RWPE1 (cell line): ENCODE data around the gene PPAN.

ENCODE experiments used
- CTCF ChIA-PET: fragments of 350-600 bp; sonication (Branson Sonifier 250); formaldehyde crosslinking; extraction: SDS; loops from one replicate; lab custom pipeline; 2021; lab: Yijun Ruan, JAX
- POLR2A ChIA-PET: fragments of 400-600 bp; formaldehyde crosslinking; extraction: SDS; loops from one replicate; lab custom pipeline; 2020; ENCODE audit warnings: antibody characterized with exemption; ENCODE audit not compliant: low non-redundant PET; lab: Yijun Ruan, JAX
- DNase-seq: peaks from one replicate; pipeline ENCODE4 v3.0.0; 2012; ENCODE audit warnings: low spot score
- H3K27ac ChIP-seq: fragments of 450-650 bp; 2 replicates; pipeline ENCODE4 v1.5.1; 2017
- TF ChIP-seq, protein P1 (sequence below): fragments of 450-650 bp; conservative IDR thresholded peaks from 2 replicates; pipeline ENCODE4 v1.5.1; 2017; ENCODE audit warnings: low read depth, mild to moderate bottlenecking

Gene PPAN

GRCh38 chr19:10107254-10107653, 1.1 kb downstream of the PPAN start:
- H3K27ac ChIP-seq: peak overlapping the region; percentile 66; the same call in 1 of the 2 replicates
- TF ChIP-seq, protein P1, sequence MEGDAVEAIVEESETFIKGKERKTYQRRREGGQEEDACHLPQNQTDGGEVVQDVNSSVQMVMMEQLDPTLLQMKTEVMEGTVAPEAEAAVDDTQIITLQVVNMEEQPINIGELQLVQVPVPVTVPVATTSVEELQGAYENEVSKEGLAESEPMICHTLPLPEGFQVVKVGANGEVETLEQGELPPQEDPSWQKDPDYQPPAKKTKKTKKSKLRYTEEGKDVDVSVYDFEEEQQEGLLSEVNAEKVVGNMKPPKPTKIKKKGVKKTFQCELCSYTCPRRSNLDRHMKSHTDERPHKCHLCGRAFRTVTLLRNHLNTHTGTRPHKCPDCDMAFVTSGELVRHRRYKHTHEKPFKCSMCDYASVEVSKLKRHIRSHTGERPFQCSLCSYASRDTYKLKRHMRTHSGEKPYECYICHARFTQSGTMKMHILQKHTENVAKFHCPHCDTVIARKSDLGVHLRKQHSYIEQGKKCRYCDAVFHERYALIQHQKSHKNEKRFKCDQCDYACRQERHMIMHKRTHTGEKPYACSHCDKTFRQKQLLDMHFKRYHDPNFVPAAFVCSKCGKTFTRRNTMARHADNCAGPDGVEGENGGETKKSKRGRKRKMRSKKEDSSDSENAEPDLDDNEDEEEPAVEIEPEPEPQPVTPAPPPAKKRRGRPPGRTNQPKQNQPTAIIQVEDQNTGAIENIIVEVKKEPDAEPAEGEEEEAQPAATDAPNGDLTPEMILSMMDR: no peak
- no peak for DNase-seq
- CTCF ChIA-PET: interaction anchor here (0.6 to 1.0 kb wide), 2 partner anchors 8 to 149 kb away, joined by 3 to 4 read pairs; no protein-coding TSS in a partner anchor
- POLR2A ChIA-PET: no interaction called here

GRCh38 chr19:10107817-10108367, 1.7 kb downstream of the PPAN start:
- POLR2A ChIA-PET: interaction anchor here (0.7 kb wide), 1 partner anchor 86 kb away, joined by 5 read pairs; no protein-coding TSS in a partner anchor

GRCh38 chr19:10109528-10109927, 3.4 kb downstream of the PPAN start:
- POLR2A ChIA-PET: no interaction called here
- no peak overlapping the region; the same call in 1 of the 2 replicates for H3K27ac ChIP-seq
- TF ChIP-seq, protein P1: no peak
- CTCF ChIA-PET: interaction anchor here (0.6 kb wide), 1 partner anchor 11 kb away, joined by 7 read pairs; no protein-coding TSS in a partner anchor
- DNase-seq: no peak

More at GRCh38 chr19:10107817-10108367, 1.7 kb downstream of the PPAN start:
- TF ChIP-seq, protein P1: no peak
- DNase-seq: no peak
- CTCF ChIA-PET: interaction anchor here (0.6 to 1.0 kb wide), 2 partner anchors 9 to 148 kb away, joined by 3 to 4 read pairs; no protein-coding TSS in a partner anchor
- H3K27ac ChIP-seq: no peak overlapping the region

GRCh38 chr19:10110076-10110971, 4.2 kb downstream of the PPAN start:
- H3K27ac ChIP-seq: peak overlapping the region; percentile 73
- no peak for DNase-seq
- CTCF ChIA-PET: interaction anchor here (0.6 kb wide), 1 partner anchor 10 kb away, joined by 7 read pairs; no protein-coding TSS in a partner anchor
- TF ChIP-seq, protein P1: no peak
- POLR2A ChIA-PET: no interaction called here

- ChIA-PET POLR2A (no interaction called here), CTCF (no interaction called here)
- TF ChIP-seq, protein P1: no peak
- DNase-seq: no peak
- peak overlapping the region; percentile 73 for H3K27ac ChIP-seq
Measured at GRCh38 chr19:10110972-10111317, 4.8 kb downstream of the PPAN start.

DNA sequence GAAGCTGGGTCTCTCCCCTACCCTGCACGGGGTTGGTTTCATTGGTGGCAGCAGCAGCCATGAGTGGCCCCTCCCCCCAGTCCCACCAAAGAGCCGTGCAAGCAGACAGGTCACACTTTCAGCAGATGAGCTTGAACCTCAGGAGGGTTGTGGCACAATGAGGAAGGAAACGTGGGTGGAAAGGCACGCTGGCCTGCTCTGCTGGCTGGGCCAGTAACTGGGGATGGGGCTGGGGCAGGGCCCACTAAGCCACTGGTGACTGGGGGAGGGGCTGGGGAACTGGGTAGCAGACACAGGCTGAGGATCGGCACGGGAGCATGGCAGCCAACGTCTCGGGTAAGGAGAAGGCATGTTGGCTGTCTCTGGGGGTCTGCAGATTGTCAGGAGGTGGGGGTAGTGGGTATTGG, 5.2 kb downstream of the PPAN start, which contains the start of gene P2RY11:
P2RY11 (plus strand) TSS at position 289 of the 407 bp plus-strand sequence; CDS start at position 318, 29 bp downstream.
- ChIA-PET POLR2A (interaction anchor here (0.7 kb wide), 1 partner anchor 222 kb away, joined by 4 read pairs; the partner anchor contains the start of gene RAVER1), CTCF (interaction anchor here (0.6 kb wide), 1 partner anchor 180 kb away, joined by 3 read pairs; no protein-coding TSS in a partner anchor)
- H3K27ac ChIP-seq: peak within 1 kb of the TSS; percentile 73
- TF ChIP-seq, protein P1: no peak
- DNase-seq: no peak
